Ishikawa (cell line): ENCODE results near the gene TBC1D22B.

Experiments
- CEBPB ChIP-seq: IDR thresholded peaks from 2 replicates; pipeline ENCODE4 v1.6.1; 2012
- EP300 ChIP-seq: IDR thresholded peaks from 2 replicates; pipeline ENCODE4 v1.6.1; 2012; ENCODE audit warnings: borderline replicate concordance
- MAX ChIP-seq: IDR thresholded peaks from 2 replicates; pipeline ENCODE4 v1.6.1; 2012
- TAF1 ChIP-seq: IDR thresholded peaks from 2 replicates; pipeline ENCODE4 v1.6.1; 2012; ENCODE audit warnings: low read depth, mild to moderate bottlenecking

GRCh38 chr6:37310966-37311365 lies 53.4 kb downstream of the TBC1D22B start:
- TF ChIP-seq CEBPB (no peak), EP300 (no peak), MAX (no peak), TAF1 (no peak)
